ENCODE measurements around the gene HBM. TPM values are rescaled to one million over a fixed set of nuclear protein-coding genes. Genes with fewer than 3 reads are reported as not detected.
"Not testable (repeated sequence)": the region's sequence is repeated elsewhere in the genome, so short reads cannot be mapped to it uniquely, and the experiment has no call there.

The HBM gene
- total RNA-seq, 1 donor from 2014 or later, result not detected

- DNase-seq (ENCODE audit: low read depth in 2 of 2), result no peak
Observed at GRCh38 chr16:167122-167690, 1.4 kb downstream of the HBM start.

- DNase-seq (ENCODE audit: low read depth in 2 of 2), result no peak
Observed at GRCh38 chr16:168424-168823, 2.6 kb downstream of the HBM start.

GRCh38 chr16:169014-169413 is 3.2 kb downstream of the HBM start:
- no peak for DNase-seq (ENCODE audit: low read depth in 2 of 2)

- peak; percentile 20 to 47 for DNase-seq (ENCODE audit: low read depth in 2 of 2)
Observed at GRCh38 chr16:170088-170507, 4.3 kb downstream of the HBM start.

GRCh38 chr16:170788-171187 is 5.0 kb downstream of the HBM start:
- DNase-seq (ENCODE audit: low read depth in 2 of 2), result no peak

GRCh38 chr16:172374-172941 is 6.7 kb downstream of the HBM start, which contains the start of gene HBA2:
Gene HBA2 (plus strand): TSS chr16:172876. CDS start chr16:172913, 37 bp downstream.
- DNase-seq (ENCODE audit: low read depth in 2 of 2), result not testable (repeated sequence)

- not testable (repeated sequence) for DNase-seq (ENCODE audit: low read depth in 2 of 2)
Observed at GRCh38 chr16:173211-173854, 7.6 kb downstream of the HBM start.

- peak; percentile 16 to 51 for DNase-seq (ENCODE audit: low read depth in 2 of 2)
Observed at GRCh38 chr16:173928-174769, 8.4 kb downstream of the HBM start.

GRCh38 chr16:175011-175949 is 9.5 kb downstream of the HBM start:
- DNase-seq (ENCODE audit: low read depth in 2 of 2), result no peak

GRCh38 chr16:176006-176405 is 10.2 kb downstream of the HBM start:
- not testable (repeated sequence) for DNase-seq (ENCODE audit: low read depth in 2 of 2)

GRCh38 chr16:176477-177382 is 11.0 kb downstream of the HBM start, which contains the start of gene HBA1:
Gene HBA1 (plus strand): TSS chr16:176680. CDS start chr16:176717, 37 bp downstream.
- not testable (repeated sequence) for DNase-seq (ENCODE audit: low read depth in 2 of 2)

- no peak for DNase-seq (ENCODE audit: low read depth in 2 of 2)
Observed at GRCh38 chr16:177394-177822, 11.6 kb downstream of the HBM start.

GRCh38 chr16:177981-178667 is 12.3 kb downstream of the HBM start:
- no peak for DNase-seq (ENCODE audit: low read depth in 2 of 2)

- DNase-seq (ENCODE audit: low read depth in 2 of 2), result no peak
Observed at GRCh38 chr16:178668-179015, 12.9 kb downstream of the HBM start.

GRCh38 chr16:179211-180092 is 13.7 kb downstream of the HBM start:
- no peak for DNase-seq (ENCODE audit: low read depth in 2 of 2)

- peak in 1 of 2 donors; percentile 47 for DNase-seq (ENCODE audit: low read depth in 2 of 2)
Observed at GRCh38 chr16:180101-180675, 14.4 kb downstream of the HBM start, which contains the start of gene HBQ1. Gene HBQ1 (plus strand): TSS chr16:180459. CDS start chr16:180487, 28 bp downstream.

GRCh38 chr16:180681-181564 is 15.1 kb downstream of the HBM start:
- peak; percentile 68 to 82 for DNase-seq (ENCODE audit: low read depth in 2 of 2)
